GM12891 (cell line): Measurements from ENCODE around the gene CCDC112.

Experiments used
- PAX5 ChIP-seq: IDR thresholded peaks from 2 replicates; pipeline ENCODE4 v1.6.1; 2011; ENCODE audit warnings: low read length, moderate library complexity, mild to moderate bottlenecking; ENCODE audit not compliant: insufficient read depth, severe bottlenecking
- POLR2A ChIP-seq: IDR thresholded peaks from 2 replicates; pipeline ENCODE4 v1.6.1; 2011; ENCODE audit warnings: low read depth, low read length, control low read depth
- POLR2AphosphoS5 ChIP-seq: IDR thresholded peaks from 2 replicates; pipeline ENCODE4 v1.6.1; 2011; ENCODE audit warnings: low read depth, low read length, control low read depth
- POU2F2 ChIP-seq: IDR thresholded peaks from 2 replicates; pipeline ENCODE4 v1.6.1; 2011; ENCODE audit warnings: low read depth, mild to moderate bottlenecking, control low read depth, low read length, moderate library complexity
- SPI1 ChIP-seq: IDR thresholded peaks from 2 replicates; pipeline ENCODE4 v1.6.1; 2011; ENCODE audit warnings: low read depth, low read length, control low read depth
- TAF1 ChIP-seq: IDR thresholded peaks from 2 replicates; pipeline ENCODE4 v1.6.1; 2011; ENCODE audit warnings: low read depth, low read length, control low read depth

- no peak for TF ChIP-seq SPI1
- TF ChIP-seq POLR2A, result no peak
- no peak for TF ChIP-seq POU2F2
- no peak for TF ChIP-seq POLR2AphosphoS5
- TF ChIP-seq TAF1, result no peak
- TF ChIP-seq PAX5, result no peak
Measured at GRCh38 chr5:115229606-115230005, 66.8 kb downstream of the CCDC112 start.
